Measurements from ENCODE around the gene GALK1.
"Not testable (repeated sequence)": the region's sequence is repeated elsewhere in the genome, so short reads cannot be mapped to it uniquely, and the experiment has no call there.

The GALK1 gene

GRCh38 chr17:75759978-75760640, 4.9 kb downstream of the GALK1 start:
- H3K36me3 ChIP-seq (ENCODE audit: control insufficient read depth, insufficient read depth, low read length); H3K27ac ChIP-seq (ENCODE audit: low read depth, low read length); H3K9me3 ChIP-seq (ENCODE audit: control insufficient read depth, insufficient read depth, low read length); H3K27me3 ChIP-seq (ENCODE audit: control insufficient read depth, insufficient read depth, low read length); H3K4me1 ChIP-seq (ENCODE audit: control insufficient read depth, insufficient read depth, low read length); H3K9ac ChIP-seq (ENCODE audit: low read depth, low read length); H3K4me3 ChIP-seq (ENCODE audit: low read depth, low read length): not testable (repeated sequence)

GRCh38 chr17:75759457-75759856, 5.5 kb downstream of the GALK1 start:
- no peak overlapping the region for H3K27ac ChIP-seq (ENCODE audit: low read depth, low read length)
- H3K4me1 ChIP-seq (ENCODE audit: control insufficient read depth, insufficient read depth, low read length) = peaks cover 7% of the 10 kb centered on the region
- no peak overlapping the region for H3K9ac ChIP-seq (ENCODE audit: low read depth, low read length)
- H3K9me3 ChIP-seq (ENCODE audit: control insufficient read depth, insufficient read depth, low read length) = no peaks in the 10 kb centered on the region
- H3K4me3 ChIP-seq (ENCODE audit: low read depth, low read length) = no peak overlapping the region
- H3K27me3 ChIP-seq (ENCODE audit: control insufficient read depth, insufficient read depth, low read length) = no peaks in the 10 kb centered on the region
- H3K36me3 ChIP-seq (ENCODE audit: control insufficient read depth, insufficient read depth, low read length) = no peaks in the 10 kb centered on the region

GRCh38 chr17:75758131-75758905, 6.7 kb downstream of the GALK1 start:
- no peaks in the 10 kb centered on the region; the same call in 1 of the 2 replicates for H3K4me1 ChIP-seq (ENCODE audit: control insufficient read depth, insufficient read depth, low read length)
- no peaks in the 10 kb centered on the region for H3K36me3 ChIP-seq (ENCODE audit: control insufficient read depth, insufficient read depth, low read length)
- no peak overlapping the region for H3K27ac ChIP-seq (ENCODE audit: low read depth, low read length)
- no peaks in the 10 kb centered on the region for H3K27me3 ChIP-seq (ENCODE audit: control insufficient read depth, insufficient read depth, low read length)
- no peaks in the 10 kb centered on the region for H3K9me3 ChIP-seq (ENCODE audit: control insufficient read depth, insufficient read depth, low read length)
- H3K9ac ChIP-seq (ENCODE audit: low read depth, low read length) = no peak overlapping the region
- no peak overlapping the region for H3K4me3 ChIP-seq (ENCODE audit: low read depth, low read length)

GRCh38 chr17:75757086-75757681, 7.8 kb downstream of the GALK1 start:
- H3K4me1 ChIP-seq (ENCODE audit: control insufficient read depth, insufficient read depth, low read length) = no peaks in the 10 kb centered on the region; the same call in 1 of the 2 replicates
- H3K9ac ChIP-seq (ENCODE audit: low read depth, low read length) = no peak overlapping the region
- H3K27ac ChIP-seq (ENCODE audit: low read depth, low read length) = no peak overlapping the region

GRCh38 chr17:75756451-75757085, 8.4 kb downstream of the GALK1 start:
- H3K4me1 ChIP-seq (ENCODE audit: control insufficient read depth, insufficient read depth, low read length) = no peaks in the 10 kb centered on the region; the same call in 1 of the 2 replicates
- H3K27me3 ChIP-seq (ENCODE audit: control insufficient read depth, insufficient read depth, low read length) = no peaks in the 10 kb centered on the region
- H3K36me3 ChIP-seq (ENCODE audit: control insufficient read depth, insufficient read depth, low read length) = no peaks in the 10 kb centered on the region
- H3K9me3 ChIP-seq (ENCODE audit: control insufficient read depth, insufficient read depth, low read length) = no peaks in the 10 kb centered on the region
- no peak overlapping the region for H3K27ac ChIP-seq (ENCODE audit: low read depth, low read length)
- no peak overlapping the region for H3K4me3 ChIP-seq (ENCODE audit: low read depth, low read length)
- H3K9ac ChIP-seq (ENCODE audit: low read depth, low read length) = no peak overlapping the region

More at GRCh38 chr17:75757086-75757681, 7.8 kb downstream of the GALK1 start:
- Histone ChIP-seq H3K36me3 (ENCODE audit: control insufficient read depth, insufficient read depth, low read length) (no peaks in the 10 kb centered on the region), H3K27me3 (ENCODE audit: control insufficient read depth, insufficient read depth, low read length) (no peaks in the 10 kb centered on the region), H3K4me3 (ENCODE audit: low read depth, low read length) (no peak overlapping the region), H3K9me3 (ENCODE audit: control insufficient read depth, insufficient read depth, low read length) (no peaks in the 10 kb centered on the region)

- Histone ChIP-seq H3K4me3 (ENCODE audit: low read depth, low read length) (no peak overlapping the region), H3K36me3 (ENCODE audit: control insufficient read depth, insufficient read depth, low read length) (no peaks in the 10 kb centered on the region), H3K27ac (ENCODE audit: low read depth, low read length) (no peak overlapping the region)
Observed at GRCh38 chr17:75755990-75756389, 9.0 kb downstream of the GALK1 start.

GRCh38 chr17:75755205-75755901, 9.6 kb downstream of the GALK1 start:
- no peak overlapping the region for H3K27ac ChIP-seq (ENCODE audit: low read depth, low read length)

More at GRCh38 chr17:75755990-75756389, 9.0 kb downstream of the GALK1 start:
- H3K9me3 ChIP-seq (ENCODE audit: control insufficient read depth, insufficient read depth, low read length) = no peaks in the 10 kb centered on the region
- no peaks in the 10 kb centered on the region; the same call in 1 of the 2 replicates for H3K4me1 ChIP-seq (ENCODE audit: control insufficient read depth, insufficient read depth, low read length)
- no peaks in the 10 kb centered on the region for H3K27me3 ChIP-seq (ENCODE audit: control insufficient read depth, insufficient read depth, low read length)
- H3K9ac ChIP-seq (ENCODE audit: low read depth, low read length) = no peak overlapping the region

GRCh38 chr17:75754378-75755204, 10.4 kb downstream of the GALK1 start:
- Histone ChIP-seq H3K4me1 (ENCODE audit: control insufficient read depth, insufficient read depth, low read length) (no peaks in the 10 kb centered on the region; the same call in 1 of the 2 replicates), H3K9ac (ENCODE audit: low read depth, low read length) (no peak overlapping the region), H3K9me3 (ENCODE audit: control insufficient read depth, insufficient read depth, low read length) (no peaks in the 10 kb centered on the region), H3K36me3 (ENCODE audit: control insufficient read depth, insufficient read depth, low read length) (no peaks in the 10 kb centered on the region), H3K27me3 (ENCODE audit: control insufficient read depth, insufficient read depth, low read length) (no peaks in the 10 kb centered on the region), H3K27ac (ENCODE audit: low read depth, low read length) (no peak overlapping the region), H3K4me3 (ENCODE audit: low read depth, low read length) (no peak overlapping the region)

More at GRCh38 chr17:75755205-75755901, 9.6 kb downstream of the GALK1 start:
- Histone ChIP-seq H3K9ac (ENCODE audit: low read depth, low read length) (no peak overlapping the region), H3K9me3 (ENCODE audit: control insufficient read depth, insufficient read depth, low read length) (no peaks in the 10 kb centered on the region), H3K4me1 (ENCODE audit: control insufficient read depth, insufficient read depth, low read length) (no peaks in the 10 kb centered on the region; the same call in 1 of the 2 replicates), H3K27me3 (ENCODE audit: control insufficient read depth, insufficient read depth, low read length) (no peaks in the 10 kb centered on the region), H3K36me3 (ENCODE audit: control insufficient read depth, insufficient read depth, low read length) (no peaks in the 10 kb centered on the region), H3K4me3 (ENCODE audit: low read depth, low read length) (no peak overlapping the region)

GRCh38 chr17:75753514-75754377, 11.2 kb downstream of the GALK1 start:
- H3K9ac ChIP-seq (ENCODE audit: low read depth, low read length) = no peak overlapping the region
- H3K27ac ChIP-seq (ENCODE audit: low read depth, low read length) = no peak overlapping the region
- H3K9me3 ChIP-seq (ENCODE audit: control insufficient read depth, insufficient read depth, low read length) = no peaks in the 10 kb centered on the region
- H3K36me3 ChIP-seq (ENCODE audit: control insufficient read depth, insufficient read depth, low read length) = no peaks in the 10 kb centered on the region
- no peaks in the 10 kb centered on the region; the same call in 1 of the 2 replicates for H3K4me1 ChIP-seq (ENCODE audit: control insufficient read depth, insufficient read depth, low read length)
- peak overlapping the region; percentile 45; the same call in 1 of the 2 replicates for H3K4me3 ChIP-seq (ENCODE audit: low read depth, low read length)
- no peaks in the 10 kb centered on the region for H3K27me3 ChIP-seq (ENCODE audit: control insufficient read depth, insufficient read depth, low read length)

Data from HUES48 (cell line).